ENCODE data around the gene NTM.

- TF ChIP-seq CTCF (IDR thresholded peaks at IDR 0.05; ENCODE audit: extremely low read depth in 1 of 2, insufficient read depth in 1 of 2, low read depth in 1 of 2, low read length in 2 of 2): no peak
- TF ChIP-seq JUN (IDR thresholded peaks at IDR 0.05; ENCODE audit: borderline replicate concordance, insufficient read depth, insufficient read length, low read depth): no peak
- no peak for TF ChIP-seq POLR2AphosphoS5 (IDR thresholded peaks at IDR 0.05; ENCODE audit: insufficient read depth, low read depth, low read length)
- TF ChIP-seq POLR2A (IDR thresholded peaks at IDR 0.05; ENCODE audit: low read depth, low read length): no peak
- no peak for TF ChIP-seq EZH2 (IDR thresholded peaks at IDR 0.05; ENCODE audit: borderline replicate concordance, low read depth, low read length, severe bottlenecking)
- TF ChIP-seq MYC (IDR thresholded peaks at IDR 0.05; ENCODE audit: low read depth, low read length): no peak
Measured at GRCh38 chr11:131481303-131481702, 110.9 kb downstream of the NTM start.

Data from endothelial cell of umbilical vein (primary cell).